ENCODE data around the gene CELF5. TPM values are rescaled to one million over a fixed set of nuclear protein-coding genes. Genes with fewer than 3 reads are reported as not detected.

Gene CELF5
- total RNA-seq, 1 experiment from 2014 or later, result 7.7 TPM

GRCh38 chr19:3314962-3315675, 90.7 kb downstream of the CELF5 start:
- H3K27ac Mint-ChIP-seq, result no peak overlapping the region
- H3K36me3 Mint-ChIP-seq, result no peaks in the 10 kb centered on the region
- H3K27me3 Mint-ChIP-seq (ENCODE audit: low read depth), result peaks cover 15% of the 10 kb centered on the region
- TF ChIP-seq ZNF263 (CRISPR knock-in tag; IDR thresholded peaks at IDR 0.05; ENCODE audit: low read depth) (no peak), CDX4 (CRISPR knock-in tag; IDR thresholded peaks at IDR 0.05; ENCODE audit: borderline replicate concordance) (no peak), JAZF1 (CRISPR knock-in tag; IDR thresholded peaks at IDR 0.05) (no peak), ZBTB21 (CRISPR knock-in tag; IDR thresholded peaks at IDR 0.05; ENCODE audit: borderline replicate concordance) (no peak), ZBTB43 (CRISPR knock-in tag; IDR thresholded peaks at IDR 0.05) (no peak), STAT6 (CRISPR knock-in tag; conservative IDR thresholded peaks at IDR 0.05; ENCODE audit: low read depth) (no peak), ELF4 (CRISPR knock-in tag; IDR thresholded peaks at IDR 0.05; ENCODE audit: low read depth) (no peak), ZNF121 (CRISPR knock-in tag; IDR thresholded peaks at IDR 0.05) (no peak), FOXK1 (CRISPR knock-in tag; IDR thresholded peaks at IDR 0.05) (no peak), OVOL2 (CRISPR knock-in tag; IDR thresholded peaks at IDR 0.05; ENCODE audit: borderline replicate concordance) (no peak)
- CTCF ChIA-PET, result interaction anchor here (0.9 to 2.6 kb wide), 2 partner anchors 10 to 170 kb away, joined by 4 to 16 read pairs; no protein-coding TSS in a partner anchor
- no peak for DNase-seq (ENCODE audit: low spot score)
- no peaks in the 10 kb centered on the region for H3K9me3 Mint-ChIP-seq
- no peak for ATAC-seq
- no peak overlapping the region for H3K4me3 Mint-ChIP-seq
- POLR2A ChIA-PET, result no interaction called here
- H3K4me1 Mint-ChIP-seq, result no peaks in the 10 kb centered on the region

- Mint-ChIP-seq H3K4me1 (no peaks in the 10 kb centered on the region), H3K4me3 (no peak overlapping the region), H3K27me3 (ENCODE audit: low read depth) (peaks cover 12% of the 10 kb centered on the region), H3K9me3 (no peaks in the 10 kb centered on the region), H3K36me3 (no peaks in the 10 kb centered on the region), H3K27ac (no peak overlapping the region)
- ChIA-PET POLR2A (no interaction called here), CTCF (interaction anchor here (2.6 kb wide), 1 partner anchor 11 kb away, joined by 16 read pairs; no protein-coding TSS in a partner anchor)
- DNase-seq (ENCODE audit: low spot score), result no peak
- TF ChIP-seq MXD4 (CRISPR knock-in tag; IDR thresholded peaks at IDR 0.05; ENCODE audit: borderline replicate concordance), result no peak
- no peak for TF ChIP-seq ZNF396 (CRISPR knock-in tag; IDR thresholded peaks at IDR 0.05; ENCODE audit: borderline replicate concordance)
- no peak for TF ChIP-seq GABPB1 (CRISPR knock-in tag; IDR thresholded peaks at IDR 0.05)
- TF ChIP-seq HMGXB4 (CRISPR knock-in tag; IDR thresholded peaks at IDR 0.05), result no peak
- TF ChIP-seq SMAD3 (CRISPR knock-in tag; IDR thresholded peaks at IDR 0.05; ENCODE audit: borderline replicate concordance), result no peak
- no peak for TF ChIP-seq RELA (CRISPR knock-in tag; IDR thresholded peaks at IDR 0.05; ENCODE audit: borderline replicate concordance)
- no peak for TF ChIP-seq HMGA2 (CRISPR knock-in tag; IDR thresholded peaks at IDR 0.05)
- no peak for TF ChIP-seq SOX15 (CRISPR knock-in tag; IDR thresholded peaks at IDR 0.05)
- no peak for TF ChIP-seq MYBL2 (CRISPR knock-in tag; IDR thresholded peaks at IDR 0.05)
- no peak for TF ChIP-seq ZNF317 (CRISPR knock-in tag; IDR thresholded peaks at IDR 0.05; ENCODE audit: borderline replicate concordance, low read depth)
- TF ChIP-seq JUN (CRISPR knock-in tag; IDR thresholded peaks at IDR 0.05), result no peak
- TF ChIP-seq CREB1 (CRISPR knock-in tag; IDR thresholded peaks at IDR 0.05), result no peak
- no peak for TF ChIP-seq ETV6 (CRISPR knock-in tag; IDR thresholded peaks at IDR 0.05)
- no peak for TF ChIP-seq CBFB (CRISPR knock-in tag; IDR thresholded peaks at IDR 0.05; ENCODE audit: low read depth)
- TF ChIP-seq OVOL2 (CRISPR knock-in tag; IDR thresholded peaks at IDR 0.05; ENCODE audit: borderline replicate concordance), result no peak
- no peak for TF ChIP-seq FOXP4 (CRISPR knock-in tag; IDR thresholded peaks at IDR 0.05)
- ATAC-seq, result no peak
Measured at GRCh38 chr19:3315676-3315973, 91.2 kb downstream of the CELF5 start.
